OCI-LY3 (cell line): ENCODE results near the gene MINDY3.

Source experiments
- H2AFZ ChIP-seq: fragments of 200-600, 300-600 bp; shearing (Covaris generic); 2 replicates; pipeline ENCODE4 v1.6.0; 2014; ENCODE audit warnings: antibody characterized with exemption, low read depth, low read length
- H3K27ac ChIP-seq: fragments of 200-600, 300-600 bp; sonication (generic); 2 replicates; pipeline ENCODE4 v1.5.1; 2014; ENCODE audit warnings: mild to moderate bottlenecking, low read length, moderate library complexity, mixed read lengths
- H3K27me3 ChIP-seq: fragments of 200-600, 300-600 bp; sonication (generic); 2 replicates; pipeline ENCODE4 v1.6.1; 2014; ENCODE audit warnings: low read depth, low read length, mixed read lengths
- H3K36me3 ChIP-seq: fragments of 200-600, 300-600 bp; sonication (generic); replicated peaks from 2 replicates; pipeline ENCODE3; 2014; ENCODE audit warnings: low read depth, low read length, mixed read lengths
- H3K4me1 ChIP-seq: fragments of 300-600, 200-600 bp; sonication (generic); 2 replicates; pipeline ENCODE4 v1.6.1; 2014; ENCODE audit warnings: low read length, mixed read lengths
- H3K4me2 ChIP-seq: fragments of 200-600, 300-600 bp; sonication (generic); 2 replicates; pipeline ENCODE4 v1.6.1; 2014; ENCODE audit warnings: low read length, mixed read lengths
- H3K4me3 ChIP-seq: fragments of 300-600, 200-600 bp; sonication (generic); 2 replicates; pipeline ENCODE4 v1.5.1; 2014; ENCODE audit warnings: antibody characterized with exemption, mild to moderate bottlenecking, low read length, moderate library complexity
- H3K79me2 ChIP-seq: fragments of 300-600, 200-600 bp; shearing (Covaris generic); 2 replicates; pipeline ENCODE4 v1.6.1; 2014; ENCODE audit warnings: mild to moderate bottlenecking, low read length, mixed read lengths
- H3K9ac ChIP-seq: fragments of 300-600, 200-600 bp; shearing (Covaris generic); 2 replicates; pipeline ENCODE4 v1.6.0; 2014; ENCODE audit warnings: mild to moderate bottlenecking, low read length, moderate library complexity
- H3K9me3 ChIP-seq: fragments of 200-600, 300-600 bp; shearing (Covaris generic); 2 replicates; pipeline ENCODE4 v1.6.1; 2014; ENCODE audit warnings: low read length, mixed read lengths; ENCODE audit not compliant: insufficient read depth
- H4K20me1 ChIP-seq: fragments of 200-600, 300-600 bp; sonication (generic); 2 replicates; pipeline ENCODE4 v1.6.1; 2016; ENCODE audit warnings: low read length, mixed read lengths; ENCODE audit not compliant: insufficient read depth
- EZH2phosphoT487 ChIP-seq: fragments of 200-600 bp; shearing (Covaris generic); IDR thresholded peaks from 2 replicates; pipeline ENCODE4 v1.6.1; 2018; ENCODE audit warnings: antibody characterized with exemption, mixed run types, low read depth
- TF ChIP-seq, protein P1 (sequence below): fragments of 200-600, 300-600 bp; sonication (generic); IDR thresholded peaks from 2 replicates; pipeline ENCODE4 v1.5.1; 2014; ENCODE audit warnings: antibody characterized with exemption, low read length, low read depth

The MINDY3 gene

GRCh38 chr10:15849316-15849715 is 11.0 kb downstream of the MINDY3 start:
- no peaks in the 10 kb centered on the region for H3K27me3 ChIP-seq
- H3K27ac ChIP-seq, result no peak overlapping the region
- no peak overlapping the region for H2AFZ ChIP-seq
- peaks cover 6% of the 10 kb centered on the region for H3K36me3 ChIP-seq
- peaks cover 26% of the 10 kb centered on the region for H3K79me2 ChIP-seq
- H3K4me2 ChIP-seq, result no peak overlapping the region
- no peak overlapping the region for H3K4me3 ChIP-seq
- H3K4me1 ChIP-seq, result no peaks in the 10 kb centered on the region
- H3K9ac ChIP-seq, result no peak overlapping the region
- no peaks in the 10 kb centered on the region for H4K20me1 ChIP-seq
- TF ChIP-seq, protein P1, sequence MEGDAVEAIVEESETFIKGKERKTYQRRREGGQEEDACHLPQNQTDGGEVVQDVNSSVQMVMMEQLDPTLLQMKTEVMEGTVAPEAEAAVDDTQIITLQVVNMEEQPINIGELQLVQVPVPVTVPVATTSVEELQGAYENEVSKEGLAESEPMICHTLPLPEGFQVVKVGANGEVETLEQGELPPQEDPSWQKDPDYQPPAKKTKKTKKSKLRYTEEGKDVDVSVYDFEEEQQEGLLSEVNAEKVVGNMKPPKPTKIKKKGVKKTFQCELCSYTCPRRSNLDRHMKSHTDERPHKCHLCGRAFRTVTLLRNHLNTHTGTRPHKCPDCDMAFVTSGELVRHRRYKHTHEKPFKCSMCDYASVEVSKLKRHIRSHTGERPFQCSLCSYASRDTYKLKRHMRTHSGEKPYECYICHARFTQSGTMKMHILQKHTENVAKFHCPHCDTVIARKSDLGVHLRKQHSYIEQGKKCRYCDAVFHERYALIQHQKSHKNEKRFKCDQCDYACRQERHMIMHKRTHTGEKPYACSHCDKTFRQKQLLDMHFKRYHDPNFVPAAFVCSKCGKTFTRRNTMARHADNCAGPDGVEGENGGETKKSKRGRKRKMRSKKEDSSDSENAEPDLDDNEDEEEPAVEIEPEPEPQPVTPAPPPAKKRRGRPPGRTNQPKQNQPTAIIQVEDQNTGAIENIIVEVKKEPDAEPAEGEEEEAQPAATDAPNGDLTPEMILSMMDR, result no peak
- no peak for TF ChIP-seq EZH2phosphoT487
- no peaks in the 10 kb centered on the region for H3K9me3 ChIP-seq

DNA sequence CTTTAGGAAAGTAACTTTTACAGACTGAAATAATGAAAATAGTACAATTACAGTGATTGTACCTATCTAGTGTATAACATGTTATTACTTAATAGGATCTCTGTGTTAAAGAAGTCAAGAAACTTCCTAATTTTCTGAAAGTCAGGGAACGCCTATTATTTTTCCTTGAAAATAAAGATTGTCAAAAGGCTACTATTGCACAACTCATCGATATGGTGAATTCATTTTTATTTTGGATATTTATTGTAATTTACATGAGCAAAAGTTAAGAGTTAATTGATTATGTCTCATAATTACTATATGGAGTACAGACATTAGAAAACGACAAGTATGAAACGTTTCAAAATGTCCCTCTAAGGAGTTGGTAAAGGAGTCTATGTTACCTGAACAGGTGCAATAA is 12.8 kb downstream of the MINDY3 start:
- H3K79me2 ChIP-seq, result peaks cover 14% of the 10 kb centered on the region
- H3K9me3 ChIP-seq, result no peaks in the 10 kb centered on the region
- no peak overlapping the region for H2AFZ ChIP-seq
- H3K27ac ChIP-seq, result no peak overlapping the region
- no peak overlapping the region for H3K4me3 ChIP-seq
- TF ChIP-seq EZH2phosphoT487, result no peak
- TF ChIP-seq, protein P1, result no peak
- no peak overlapping the region for H3K4me2 ChIP-seq
- no peaks in the 10 kb centered on the region for H4K20me1 ChIP-seq
- H3K27me3 ChIP-seq, result no peaks in the 10 kb centered on the region
- H3K9ac ChIP-seq, result no peak overlapping the region
- no peaks in the 10 kb centered on the region for H3K4me1 ChIP-seq
- peaks cover 6% of the 10 kb centered on the region for H3K36me3 ChIP-seq

DNA sequence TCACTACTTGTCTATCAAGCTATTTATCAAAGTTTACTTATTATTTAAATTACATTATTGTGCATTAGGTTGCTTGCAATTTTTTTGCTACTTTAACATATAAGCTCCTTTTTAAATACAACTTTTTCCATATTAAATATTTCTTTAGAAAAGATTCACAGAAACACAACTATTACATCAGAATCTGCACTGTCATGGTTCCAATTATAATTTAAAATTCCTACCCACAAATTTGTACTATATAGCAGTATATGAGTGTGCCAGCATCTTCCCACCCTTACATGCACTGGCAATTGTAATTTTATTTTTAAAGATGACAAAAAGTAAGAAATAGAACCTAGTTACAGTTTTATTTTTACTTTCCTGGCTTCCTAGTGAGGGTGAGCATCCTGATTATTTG is 15.8 kb downstream of the MINDY3 start:
- H3K9ac ChIP-seq, result no peak overlapping the region
- no peak overlapping the region for H3K27ac ChIP-seq
- H3K9me3 ChIP-seq, result no peaks in the 10 kb centered on the region

DNA sequence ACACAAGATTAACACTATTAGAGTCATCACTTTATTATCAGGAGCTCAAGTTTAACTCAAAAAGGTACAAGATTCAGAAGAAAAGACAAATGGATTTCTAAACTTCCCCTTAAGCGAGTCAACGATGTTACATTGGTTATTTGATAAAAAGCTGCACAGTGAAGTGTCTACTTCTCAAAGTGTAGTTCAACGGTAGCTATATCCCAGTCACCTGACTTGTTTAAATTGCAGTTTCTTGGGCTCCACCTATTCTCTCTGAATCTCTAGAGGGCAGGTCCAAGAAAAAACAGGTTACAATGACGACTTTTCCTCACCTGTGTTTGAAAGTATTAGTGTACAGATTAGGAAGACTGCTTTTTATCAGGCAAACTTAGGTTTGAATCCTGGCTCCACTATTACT is 16.6 kb downstream of the MINDY3 start:
- Histone ChIP-seq H3K4me1 (no peaks in the 10 kb centered on the region), H3K9me3 (no peaks in the 10 kb centered on the region), H3K36me3 (peaks cover 2% of the 10 kb centered on the region), H2AFZ (no peak overlapping the region), H3K9ac (no peak overlapping the region), H3K27me3 (no peaks in the 10 kb centered on the region), H4K20me1 (no peaks in the 10 kb centered on the region), H3K4me3 (no peak overlapping the region), H3K4me2 (no peak overlapping the region), H3K27ac (no peak overlapping the region), H3K79me2 (no peaks in the 10 kb centered on the region)
- TF ChIP-seq, protein P1, result no peak
- TF ChIP-seq EZH2phosphoT487, result no peak

More for the DNA sequence above, 15.8 kb downstream of the MINDY3 start:
- TF ChIP-seq, protein P1, result no peak
- no peak for TF ChIP-seq EZH2phosphoT487
- no peaks in the 10 kb centered on the region for H4K20me1 ChIP-seq
- H3K36me3 ChIP-seq, result peaks cover 2% of the 10 kb centered on the region
- no peak overlapping the region for H3K4me3 ChIP-seq
- H3K79me2 ChIP-seq, result no peaks in the 10 kb centered on the region
- H3K27me3 ChIP-seq, result no peaks in the 10 kb centered on the region
- no peak overlapping the region for H3K4me2 ChIP-seq
- H2AFZ ChIP-seq, result no peak overlapping the region
- H3K4me1 ChIP-seq, result no peaks in the 10 kb centered on the region
